SK-N-SH treated with all-trans-retinoic acid at 6 μM for 48 hours (cell line): ENCODE results near the gene BPIFB3.

Experiments used
- ATAC-seq: fragments of 200-7000 bp; cut with Tn5 transposase; 3 replicates; pipeline ENCODE4 v1.9.1; 2020; ENCODE audit warnings: mild to moderate bottlenecking, moderate library complexity
- ARNTL ChIP-seq: fragments of 450-650 bp; formaldehyde crosslinking; IDR thresholded peaks from 2 replicates; pipeline ENCODE4 v1.5.0; 2020; ENCODE audit warnings: low read depth, mild to moderate bottlenecking, moderate library complexity, borderline replicate concordance
- BACH2 ChIP-seq: fragments of 250-450 bp; sonication (Bioruptor Pico); IDR thresholded peaks from 2 replicates; pipeline ENCODE4 v1.9.0; 2021; ENCODE audit warnings: mild to moderate bottlenecking, borderline replicate concordance
- CSDC2 ChIP-seq: fragments of 250-450 bp; sonication (Bioruptor Pico); IDR thresholded peaks from 2 replicates; pipeline ENCODE4 v1.5.0; 2020; ENCODE audit warnings: mild to moderate bottlenecking, moderate library complexity
- ESRRG ChIP-seq: fragments of 250-450 bp; sonication (Bioruptor Pico); IDR thresholded peaks from 2 replicates; pipeline ENCODE4 v1.6.1; 2021; ENCODE audit warnings: mild to moderate bottlenecking
- GLIS3 ChIP-seq: fragments of 250-450 bp; sonication (Bioruptor Pico); IDR thresholded peaks from 2 replicates; pipeline ENCODE4 v1.5.0; 2020; ENCODE audit warnings: mild to moderate bottlenecking, moderate library complexity
- OSR1 ChIP-seq: fragments of 250-450 bp; sonication (Bioruptor Pico); IDR thresholded peaks from 2 replicates; pipeline ENCODE4 v1.8.0; 2022; ENCODE audit warnings: moderate library complexity, mild to moderate bottlenecking, inconsistent platforms
- PPARA ChIP-seq: fragments of 250-450 bp; sonication (Bioruptor Pico); IDR thresholded peaks from 2 replicates; pipeline ENCODE4 v1.5.0; 2020; ENCODE audit warnings: mild to moderate bottlenecking, borderline replicate concordance
- RARB ChIP-seq: fragments of 250-450 bp; sonication (Bioruptor Pico); IDR thresholded peaks from 2 replicates; pipeline ENCODE4 v1.8.0; 2021; ENCODE audit warnings: mild to moderate bottlenecking, moderate library complexity
- SNAI2 ChIP-seq: fragments of 250-450 bp; sonication (Bioruptor Pico); IDR thresholded peaks from 2 replicates; pipeline ENCODE4 v1.5.0; 2020; ENCODE audit warnings: mild to moderate bottlenecking, moderate library complexity
- TCF4 ChIP-seq: fragments of 250-450 bp; sonication (Bioruptor Pico); IDR thresholded peaks from 2 replicates; pipeline ENCODE4 v1.8.0; 2021; ENCODE audit warnings: mild to moderate bottlenecking, moderate library complexity, borderline replicate concordance
- TOX ChIP-seq: fragments of 250-450 bp; sonication (Bioruptor Pico); IDR thresholded peaks from 2 replicates; pipeline ENCODE4 v1.8.0; 2021; ENCODE audit warnings: mild to moderate bottlenecking, moderate library complexity, borderline replicate concordance
- ZC3H10 ChIP-seq: fragments of 250-450 bp; sonication (Bioruptor Pico); IDR thresholded peaks from 2 replicates; pipeline ENCODE4 v1.5.1; 2021; ENCODE audit warnings: mild to moderate bottlenecking, moderate library complexity
- ZFP30 ChIP-seq: fragments of 450-650 bp; formaldehyde crosslinking; IDR thresholded peaks from 2 replicates; pipeline ENCODE4 v1.5.0; 2022; ENCODE audit warnings: mild to moderate bottlenecking, moderate library complexity
- TF ChIP-seq, protein P1 (sequence below): fragments of 250-450 bp; sonication (Bioruptor Pico); IDR thresholded peaks from 2 replicates; pipeline ENCODE4 v1.8.0; 2020; ENCODE audit warnings: mild to moderate bottlenecking, moderate library complexity, borderline replicate concordance
- TF ChIP-seq, protein P2 (sequence below): fragments of 250-450 bp; sonication (Bioruptor Pico); IDR thresholded peaks from 2 replicates; pipeline ENCODE4 v1.5.0; 2020; ENCODE audit warnings: mild to moderate bottlenecking, moderate library complexity
- TF ChIP-seq, protein P3 (sequence below): fragments of 250-450 bp; sonication (Bioruptor Pico); IDR thresholded peaks from 2 replicates; pipeline ENCODE4 v1.8.0; 2021; ENCODE audit warnings: low read depth, mild to moderate bottlenecking, moderate library complexity, borderline replicate concordance
- TF ChIP-seq, protein P4 (sequence below): fragments of 250-450 bp; sonication (Bioruptor Pico); IDR thresholded peaks from 2 replicates; pipeline ENCODE4 v1.5.1; 2021; ENCODE audit warnings: mild to moderate bottlenecking, moderate library complexity
- TF ChIP-seq, protein P5 (sequence below): fragments of 250-450 bp; sonication (Bioruptor Pico); IDR thresholded peaks from 2 replicates; pipeline ENCODE4 v1.5.1; 2020; ENCODE audit warnings: low read depth, mild to moderate bottlenecking, moderate library complexity

Gene BPIFB3

DNA sequence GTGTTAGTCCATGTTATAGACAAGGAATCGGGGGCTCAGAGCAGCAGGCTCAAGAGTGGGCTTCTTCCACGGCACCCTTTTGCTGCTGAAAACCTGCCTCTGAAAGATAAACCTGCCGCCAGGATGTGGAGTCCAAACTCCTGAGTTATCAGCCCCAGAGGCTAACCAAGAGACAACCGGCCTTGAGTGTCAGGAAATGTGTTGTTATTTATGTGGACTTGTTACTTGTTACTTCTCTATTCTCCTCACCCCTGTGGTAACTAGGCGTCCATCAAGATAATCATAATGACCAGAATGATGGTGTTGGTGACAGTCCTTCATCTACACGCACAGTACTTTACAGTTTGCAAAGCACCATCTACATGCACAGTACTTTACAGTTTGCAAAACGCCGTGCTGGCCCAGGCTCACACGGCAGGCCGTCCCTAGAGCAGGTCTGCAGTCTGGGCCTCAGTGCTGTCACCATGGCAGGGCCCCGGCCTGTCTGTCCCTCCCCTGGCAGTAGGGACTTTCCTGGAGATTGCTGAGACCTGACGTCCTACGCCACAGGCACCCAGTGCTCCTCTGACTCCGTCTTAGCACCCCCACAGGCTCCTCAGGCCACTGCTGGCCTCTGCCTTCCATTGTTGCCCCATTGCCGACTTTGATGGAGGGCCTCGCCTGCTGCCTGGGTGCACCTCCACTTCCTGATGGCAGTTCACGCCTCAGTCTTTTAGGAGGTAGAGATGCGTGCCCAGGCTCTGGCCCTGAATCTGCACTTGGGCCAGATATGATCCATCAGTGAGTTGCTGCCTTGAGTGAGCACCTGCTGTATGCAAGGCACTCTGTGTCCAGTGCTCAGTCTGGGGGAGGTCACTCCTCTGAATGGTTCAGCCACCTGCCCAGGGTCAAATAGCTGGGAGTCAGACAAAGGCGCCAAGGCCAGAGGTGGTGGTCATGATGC is 16.7 kb downstream of the BPIFB3 start:
- TF ChIP-seq ARNTL = no peak
- no peak for TF ChIP-seq ZC3H10
- TF ChIP-seq, protein P1, sequence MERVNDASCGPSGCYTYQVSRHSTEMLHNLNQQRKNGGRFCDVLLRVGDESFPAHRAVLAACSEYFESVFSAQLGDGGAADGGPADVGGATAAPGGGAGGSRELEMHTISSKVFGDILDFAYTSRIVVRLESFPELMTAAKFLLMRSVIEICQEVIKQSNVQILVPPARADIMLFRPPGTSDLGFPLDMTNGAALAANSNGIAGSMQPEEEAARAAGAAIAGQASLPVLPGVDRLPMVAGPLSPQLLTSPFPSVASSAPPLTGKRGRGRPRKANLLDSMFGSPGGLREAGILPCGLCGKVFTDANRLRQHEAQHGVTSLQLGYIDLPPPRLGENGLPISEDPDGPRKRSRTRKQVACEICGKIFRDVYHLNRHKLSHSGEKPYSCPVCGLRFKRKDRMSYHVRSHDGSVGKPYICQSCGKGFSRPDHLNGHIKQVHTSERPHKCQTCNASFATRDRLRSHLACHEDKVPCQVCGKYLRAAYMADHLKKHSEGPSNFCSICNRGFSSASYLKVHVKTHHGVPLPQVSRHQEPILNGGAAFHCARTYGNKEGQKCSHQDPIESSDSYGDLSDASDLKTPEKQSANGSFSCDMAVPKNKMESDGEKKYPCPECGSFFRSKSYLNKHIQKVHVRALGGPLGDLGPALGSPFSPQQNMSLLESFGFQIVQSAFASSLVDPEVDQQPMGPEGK (CRISPR knock-in tag) = no peak
- no peak for TF ChIP-seq ZFP30 (CRISPR knock-in tag)
- no peak for TF ChIP-seq OSR1 (CRISPR knock-in tag)
- no peak for TF ChIP-seq BACH2 (CRISPR knock-in tag)
- TF ChIP-seq TOX (CRISPR knock-in tag) = no peak
- no peak for TF ChIP-seq TCF4 (CRISPR knock-in tag)
- TF ChIP-seq, protein P2, sequence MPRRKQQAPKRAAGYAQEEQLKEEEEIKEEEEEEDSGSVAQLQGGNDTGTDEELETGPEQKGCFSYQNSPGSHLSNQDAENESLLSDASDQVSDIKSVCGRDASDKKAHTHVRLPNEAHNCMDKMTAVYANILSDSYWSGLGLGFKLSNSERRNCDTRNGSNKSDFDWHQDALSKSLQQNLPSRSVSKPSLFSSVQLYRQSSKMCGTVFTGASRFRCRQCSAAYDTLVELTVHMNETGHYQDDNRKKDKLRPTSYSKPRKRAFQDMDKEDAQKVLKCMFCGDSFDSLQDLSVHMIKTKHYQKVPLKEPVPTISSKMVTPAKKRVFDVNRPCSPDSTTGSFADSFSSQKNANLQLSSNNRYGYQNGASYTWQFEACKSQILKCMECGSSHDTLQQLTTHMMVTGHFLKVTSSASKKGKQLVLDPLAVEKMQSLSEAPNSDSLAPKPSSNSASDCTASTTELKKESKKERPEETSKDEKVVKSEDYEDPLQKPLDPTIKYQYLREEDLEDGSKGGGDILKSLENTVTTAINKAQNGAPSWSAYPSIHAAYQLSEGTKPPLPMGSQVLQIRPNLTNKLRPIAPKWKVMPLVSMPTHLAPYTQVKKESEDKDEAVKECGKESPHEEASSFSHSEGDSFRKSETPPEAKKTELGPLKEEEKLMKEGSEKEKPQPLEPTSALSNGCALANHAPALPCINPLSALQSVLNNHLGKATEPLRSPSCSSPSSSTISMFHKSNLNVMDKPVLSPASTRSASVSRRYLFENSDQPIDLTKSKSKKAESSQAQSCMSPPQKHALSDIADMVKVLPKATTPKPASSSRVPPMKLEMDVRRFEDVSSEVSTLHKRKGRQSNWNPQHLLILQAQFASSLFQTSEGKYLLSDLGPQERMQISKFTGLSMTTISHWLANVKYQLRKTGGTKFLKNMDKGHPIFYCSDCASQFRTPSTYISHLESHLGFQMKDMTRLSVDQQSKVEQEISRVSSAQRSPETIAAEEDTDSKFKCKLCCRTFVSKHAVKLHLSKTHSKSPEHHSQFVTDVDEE (CRISPR knock-in tag) = no peak
- TF ChIP-seq, protein P3, sequence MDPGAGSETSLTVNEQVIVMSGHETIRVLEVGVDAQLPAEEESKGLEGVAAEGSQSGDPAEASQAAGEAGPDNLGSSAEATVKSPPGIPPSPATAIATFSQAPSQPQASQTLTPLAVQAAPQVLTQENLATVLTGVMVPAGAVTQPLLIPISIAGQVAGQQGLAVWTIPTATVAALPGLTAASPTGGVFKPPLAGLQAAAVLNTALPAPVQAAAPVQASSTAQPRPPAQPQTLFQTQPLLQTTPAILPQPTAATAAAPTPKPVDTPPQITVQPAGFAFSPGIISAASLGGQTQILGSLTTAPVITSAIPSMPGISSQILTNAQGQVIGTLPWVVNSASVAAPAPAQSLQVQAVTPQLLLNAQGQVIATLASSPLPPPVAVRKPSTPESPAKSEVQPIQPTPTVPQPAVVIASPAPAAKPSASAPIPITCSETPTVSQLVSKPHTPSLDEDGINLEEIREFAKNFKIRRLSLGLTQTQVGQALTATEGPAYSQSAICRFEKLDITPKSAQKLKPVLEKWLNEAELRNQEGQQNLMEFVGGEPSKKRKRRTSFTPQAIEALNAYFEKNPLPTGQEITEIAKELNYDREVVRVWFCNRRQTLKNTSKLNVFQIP = no peak
- no peak for TF ChIP-seq CSDC2
- TF ChIP-seq PPARA (CRISPR knock-in tag) = no peak
- no peak for TF ChIP-seq SNAI2 (CRISPR knock-in tag)
- TF ChIP-seq, protein P4, sequence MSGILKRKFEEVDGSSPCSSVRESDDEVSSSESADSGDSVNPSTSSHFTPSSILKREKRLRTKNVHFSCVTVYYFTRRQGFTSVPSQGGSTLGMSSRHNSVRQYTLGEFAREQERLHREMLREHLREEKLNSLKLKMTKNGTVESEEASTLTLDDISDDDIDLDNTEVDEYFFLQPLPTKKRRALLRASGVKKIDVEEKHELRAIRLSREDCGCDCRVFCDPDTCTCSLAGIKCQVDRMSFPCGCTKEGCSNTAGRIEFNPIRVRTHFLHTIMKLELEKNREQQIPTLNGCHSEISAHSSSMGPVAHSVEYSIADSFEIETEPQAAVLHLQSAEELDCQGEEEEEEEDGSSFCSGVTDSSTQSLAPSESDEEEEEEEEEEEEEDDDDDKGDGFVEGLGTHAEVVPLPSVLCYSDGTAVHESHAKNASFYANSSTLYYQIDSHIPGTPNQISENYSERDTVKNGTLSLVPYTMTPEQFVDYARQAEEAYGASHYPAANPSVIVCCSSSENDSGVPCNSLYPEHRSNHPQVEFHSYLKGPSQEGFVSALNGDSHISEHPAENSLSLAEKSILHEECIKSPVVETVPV (CRISPR knock-in tag) = no peak
- TF ChIP-seq RARB (CRISPR knock-in tag) = no peak
- TF ChIP-seq, protein P5, sequence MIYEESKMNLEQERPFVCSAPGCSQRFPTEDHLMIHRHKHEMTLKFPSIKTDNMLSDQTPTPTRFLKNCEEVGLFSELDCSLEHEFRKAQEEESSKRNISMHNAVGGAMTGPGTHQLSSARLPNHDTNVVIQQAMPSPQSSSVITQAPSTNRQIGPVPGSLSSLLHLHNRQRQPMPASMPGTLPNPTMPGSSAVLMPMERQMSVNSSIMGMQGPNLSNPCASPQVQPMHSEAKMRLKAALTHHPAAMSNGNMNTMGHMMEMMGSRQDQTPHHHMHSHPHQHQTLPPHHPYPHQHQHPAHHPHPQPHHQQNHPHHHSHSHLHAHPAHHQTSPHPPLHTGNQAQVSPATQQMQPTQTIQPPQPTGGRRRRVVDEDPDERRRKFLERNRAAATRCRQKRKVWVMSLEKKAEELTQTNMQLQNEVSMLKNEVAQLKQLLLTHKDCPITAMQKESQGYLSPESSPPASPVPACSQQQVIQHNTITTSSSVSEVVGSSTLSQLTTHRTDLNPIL = no peak
- no peak for TF ChIP-seq GLIS3
- ATAC-seq = no peak

DNA sequence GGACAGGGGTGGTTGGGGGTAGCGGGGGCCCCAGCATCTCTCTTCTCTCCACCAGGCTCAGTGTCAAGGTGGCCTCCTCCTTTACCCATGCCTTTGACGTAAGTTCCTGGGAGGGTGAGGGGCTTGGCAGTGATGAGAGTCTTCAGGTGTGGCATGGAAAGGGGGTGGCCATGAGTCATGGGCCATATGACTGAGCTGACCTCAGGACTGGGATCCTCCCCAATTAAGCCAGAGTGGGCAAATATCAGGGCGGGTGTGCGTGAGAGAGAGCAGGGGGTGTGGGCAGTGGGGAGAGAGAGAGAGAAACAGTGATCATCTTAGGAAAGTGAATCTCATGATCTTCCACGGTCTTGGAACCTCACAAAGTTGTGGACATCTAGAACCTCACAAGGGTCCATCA is 17.5 kb downstream of the BPIFB3 start:
- TF ChIP-seq ESRRG (no peak), ZC3H10 (no peak), RARB (CRISPR knock-in tag) (no peak)
- TF ChIP-seq, protein P2 (CRISPR knock-in tag) = no peak
- TF ChIP-seq, protein P4 (CRISPR knock-in tag) = no peak
- TF ChIP-seq, protein P5 = no peak
- no peak for ATAC-seq
